ENCODE results near the gene PLXNA2. TPM values are rescaled to one million over a fixed set of nuclear protein-coding genes. Genes with fewer than 3 reads are reported as not detected.

PLXNA2 gene
- total and polyA plus RNA-seq, 2 of the 8 experiments (the other 6 are each of a cell fraction or from before 2014, with no cell fraction given), result 0.33 to 1.5 TPM

GRCh38 chr1:208027861-208028260, 216.3 kb downstream of the PLXNA2 start:
- no peak overlapping the region for H2BK5ac ChIP-seq (ENCODE audit: low read depth, low read length)
- H3K56ac ChIP-seq (replicated peaks; ENCODE audit: insufficient read length, low read depth, low read length), result no peak overlapping the region
- H3K79me2 ChIP-seq (ENCODE audit: control insufficient read depth in 1 of 2, insufficient read depth in 2 of 2, low read length in 2 of 2), result no peaks in the 10 kb centered on the region
- no peak overlapping the region for H2BK12ac ChIP-seq (ENCODE audit: low read depth, low read length)
- H2BK120ac ChIP-seq (replicated peaks; ENCODE audit: low read depth, low read length), result no peak overlapping the region
- no peak overlapping the region for H3K14ac ChIP-seq (ENCODE audit: insufficient read length)
- no peak for FAIRE-seq
- no peaks in the 10 kb centered on the region for H4K20me1 ChIP-seq (replicated peaks in 1 of 2; ENCODE audit: control insufficient read depth in 1 of 2, insufficient read depth in 2 of 2, low read length in 2 of 2)
- no peak overlapping the region for H2AFZ ChIP-seq (ENCODE audit: low read length)
- no peaks in the 10 kb centered on the region for H3K36me3 ChIP-seq (ENCODE audit: control insufficient read depth in 2 of 4, insufficient read depth in 4 of 4, low read length in 3 of 4)
- no peak overlapping the region for H3K18ac ChIP-seq (ENCODE audit: extremely low read depth, low read length)
- H4K8ac ChIP-seq (ENCODE audit: extremely low read depth, insufficient read depth, low read length), result no peak overlapping the region
- H2BK15ac ChIP-seq (ENCODE audit: low read length), result no peak overlapping the region
- CTCF ChIA-PET (ENCODE audit: partially characterized antibody), result interaction anchor here (0.9 to 15.8 kb wide), 14 partner anchors 6 to 1175 kb away, joined by 3 to 315 read pairs (median 6); partner anchors contain the start of gene PLXNA2
- no peak overlapping the region for H3K4me2 ChIP-seq (ENCODE audit: insufficient read depth in 1 of 2, low read depth in 2 of 2, low read length in 2 of 2)
- no peaks in the 10 kb centered on the region for H3K23me2 ChIP-seq (ENCODE audit: low read depth, low read length)
- POLR2A ChIA-PET (ENCODE audit: partially characterized antibody), result no interaction called here
- 0 out of 7 replicates have a peak, but pooled peaks cover 0 to 2% (median 0%) of the 10 kb centered on the region in 4 experiments for H3K4me1 ChIP-seq (replicated peaks in 1 of 4; ENCODE audit: control insufficient read depth in 3 of 4, insufficient read depth in 4 of 4, low read length in 3 of 4)
- H4K5ac ChIP-seq (ENCODE audit: insufficient read length, low read depth, low read length), result no peak overlapping the region
- no peaks in the 10 kb centered on the region for H3K9me3 ChIP-seq (ENCODE audit: insufficient read depth in 2 of 2, low read depth in 1 of 2, low read length in 1 of 2)
- H2AK5ac ChIP-seq (ENCODE audit: low read depth, low read length), result no peak overlapping the region
- DNase-seq (ENCODE audit: low read depth in 1 of 2, low spot score in 2 of 2), result no peak
- H3K27me3 ChIP-seq (replicated peaks in 1 of 4; ENCODE audit: control insufficient read depth in 3 of 4, extremely low read depth in 1 of 4, insufficient read depth in 3 of 4, low read length in 3 of 4), result no peaks in the 10 kb centered on the region
- H4K91ac ChIP-seq (replicated peaks; ENCODE audit: insufficient read length, low read length), result no peak overlapping the region
- no peak overlapping the region for H3K4ac ChIP-seq (replicated peaks; ENCODE audit: insufficient read length, low read depth, low read length)
- H3K27ac ChIP-seq (ENCODE audit: low read depth, low read length), result no peak overlapping the region
- 88% methylated on average over 11 of the region's 11 CpGs; no CpG with 5 or more reads in 1 of the 2 experiments for WGBS, 2 experiments (ENCODE audit: extremely low coverage in 1 of 2, insufficient coverage in 1 of 2, insufficient read length in 1 of 2, insufficient replicate concordance in 2 of 2, low coverage in 1 of 2, low lambda C conversion rate in 2 of 2, missing lambda C conversion rate in 1 of 2)
- no peak overlapping the region for H3K4me3 ChIP-seq (ENCODE audit: extremely low read depth in 1 of 4, insufficient read depth in 2 of 4, low read depth in 3 of 4, low read length in 4 of 4)
- no peaks in the 10 kb centered on the region for H3K79me1 ChIP-seq (ENCODE audit: low read depth, low read length)
- H3K9ac ChIP-seq (replicated peaks in 1 of 4; ENCODE audit: extremely low read depth in 1 of 4, low read depth in 3 of 4, low read length in 3 of 4), result no peak overlapping the region
- H3K23ac ChIP-seq (ENCODE audit: insufficient read length), result no peak overlapping the region
- no peak overlapping the region for H2BK20ac ChIP-seq (ENCODE audit: low read length)
- TF ChIP-seq TAF1 (IDR thresholded peaks at IDR 0.05; ENCODE audit: low read depth, low read length) (no peak), NRF1 (IDR thresholded peaks at IDR 0.05; ENCODE audit: low read depth, low read length) (no peak), YY1 (IDR thresholded peaks at IDR 0.05; ENCODE audit: low read depth, low read length) (no peak), RAD21 (IDR thresholded peaks at IDR 0.05 in 1 of 2, conservative IDR thresholded peaks at IDR 0.05 in 1 of 2; ENCODE audit: low read depth in 2 of 2, low read length in 2 of 2) (no peak), SP4 (IDR thresholded peaks at IDR 0.05; ENCODE audit: low read length) (no peak), KDM4A (IDR thresholded peaks at IDR 0.05; ENCODE audit: low read depth, low read length, severe bottlenecking) (no peak), CREB1 (IDR thresholded peaks at IDR 0.05) (no peak), MAFK (IDR thresholded peaks at IDR 0.05; ENCODE audit: low read depth, low read length) (no peak), POLR2AphosphoS5 (IDR thresholded peaks at IDR 0.05; ENCODE audit: low read depth, low read length) (no peak), BRCA1 (IDR thresholded peaks at IDR 0.05; ENCODE audit: low read depth, low read length) (no peak), EZH2 (IDR thresholded peaks at IDR 0.05; ENCODE audit: low read depth, low read length, severe bottlenecking) (no peak), RXRA (IDR thresholded peaks at IDR 0.05; ENCODE audit: insufficient read depth, low read depth, low read length) (no peak), HDAC2 (IDR thresholded peaks at IDR 0.05; ENCODE audit: borderline replicate concordance in 1 of 2, low read depth in 2 of 2, low read length in 2 of 2) (no peak), POLR2A (IDR thresholded peaks at IDR 0.05; ENCODE audit: control extremely low read depth in 1 of 2, low read depth in 2 of 2, low read length in 2 of 2) (no peak), ASH2L (IDR thresholded peaks at IDR 0.05; ENCODE audit: low read length) (no peak), CBX8 (IDR thresholded peaks at IDR 0.05; ENCODE audit: borderline replicate concordance, low read depth, low read length) (no peak)
